NCI-H2107 treated with DMSO at 0.1 percent for 48 hours (cell line): ENCODE measurements around the gene HOXA2.
A peak's percentile ranks its signal among the peaks of the same experiment; 100 is the strongest.

Source experiments
- DNase-seq: peaks from one replicate; lab custom pipeline; 2025; ENCODE audit not compliant: unreplicated experiment; lab: John Stamatoyannopoulos, UW

The HOXA2 gene

GRCh38 chr7:27100694-27101170 lies 1.8 kb downstream of the HOXA2 start:
- no peak for DNase-seq

- no peak for DNase-seq
Measured at GRCh38 chr7:27099453-27100370, 2.8 kb downstream of the HOXA2 start.

DNA sequence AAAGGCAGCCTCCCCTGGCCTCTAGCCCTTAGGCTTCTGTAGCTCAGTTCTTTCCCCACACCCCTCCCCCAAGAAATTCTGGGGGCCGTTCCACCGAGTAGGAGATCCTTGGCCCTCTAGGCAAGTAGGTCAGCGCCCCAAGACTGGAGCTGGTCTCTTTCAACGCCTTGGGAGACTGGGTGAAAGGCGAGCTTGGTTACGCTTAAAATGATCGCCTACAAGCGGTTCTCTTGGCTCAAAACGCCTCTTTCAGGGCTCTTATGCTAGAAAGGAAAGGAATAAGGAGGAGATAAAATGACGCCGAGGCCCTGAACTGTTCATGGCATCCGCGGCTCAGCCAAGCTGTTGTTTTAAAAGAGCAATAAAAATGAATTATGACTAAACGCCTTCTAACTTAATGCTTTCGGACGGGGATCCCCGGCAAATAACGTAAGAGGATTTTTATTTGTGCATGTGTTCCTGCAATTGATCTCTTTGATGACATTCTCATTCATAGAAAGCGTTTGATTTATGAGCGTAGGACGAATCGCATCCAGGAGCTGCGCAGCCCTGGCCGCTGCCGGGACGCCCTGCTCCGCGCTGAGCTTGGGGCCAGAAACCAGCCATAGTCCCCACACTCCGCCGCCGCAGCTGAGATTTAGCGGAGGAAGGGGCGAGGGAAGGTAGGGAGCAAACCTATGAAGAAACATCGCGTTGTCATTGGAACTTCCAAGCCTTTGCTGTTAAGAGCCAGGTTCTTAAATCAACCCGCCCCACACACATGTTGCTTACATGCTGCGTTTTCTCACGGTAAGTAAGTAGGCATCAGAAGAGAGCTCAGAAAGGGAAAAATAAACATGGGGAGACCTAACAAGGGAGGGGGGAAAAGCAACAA lies 3.7 kb downstream of the HOXA2 start:
- DNase-seq: no peak

GRCh38 chr7:27097686-27098577 lies 4.6 kb downstream of the HOXA2 start:
- DNase-seq: no peak

GRCh38 chr7:27096768-27097514 lies 5.5 kb downstream of the HOXA2 start:
- no peak for DNase-seq

DNA sequence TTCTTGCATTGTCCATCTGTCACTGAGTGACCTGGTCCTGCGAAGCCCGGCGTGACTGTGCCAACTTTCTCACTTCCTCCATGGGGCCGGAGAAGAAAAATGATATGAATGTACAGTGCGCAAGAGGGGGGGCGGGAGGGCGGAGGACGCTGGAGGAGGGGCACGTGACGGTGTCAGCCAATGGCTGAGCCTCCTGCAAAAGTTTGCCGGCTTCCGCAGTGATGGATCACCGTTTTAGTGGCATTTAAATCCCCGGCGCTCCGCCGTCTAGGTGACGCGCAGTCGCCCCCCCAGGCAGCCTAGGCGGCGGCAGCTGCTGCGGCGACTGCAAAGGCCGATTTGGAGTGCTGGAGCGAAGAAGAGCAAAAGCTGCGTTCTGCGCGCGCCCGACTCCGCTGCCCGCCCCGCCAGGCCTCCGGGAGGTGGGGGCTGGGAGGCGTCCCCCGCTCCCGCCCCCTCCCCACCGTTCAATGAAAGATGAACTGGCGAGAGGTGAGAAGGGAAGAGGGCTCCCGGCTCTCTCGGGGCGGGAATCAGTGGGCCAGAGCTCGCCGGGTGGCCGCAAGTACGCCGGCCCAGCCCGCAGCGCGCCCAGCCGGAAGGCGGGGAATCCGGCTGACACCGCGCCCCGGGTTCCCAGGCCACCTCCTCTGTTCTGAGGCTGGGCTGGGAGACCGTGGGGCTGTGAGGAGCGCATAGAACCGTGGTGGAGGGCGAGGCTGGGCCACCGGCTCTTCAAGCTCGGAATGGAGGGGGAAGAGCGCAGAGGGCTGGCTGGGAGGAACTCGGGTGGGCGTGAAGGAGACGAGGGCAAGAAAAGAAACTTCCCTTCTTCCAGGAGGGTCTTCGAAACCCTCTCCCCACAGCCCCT lies 6.4 kb downstream of the HOXA2 start, which contains the start of gene HOXA1:
TSS of gene HOXA1 (minus strand) at position 104 of the 871 bp plus-strand sequence. CDS start at position 16, 88 bp downstream.
- DNase-seq: peak; percentile 75

- no peak for DNase-seq
Measured at GRCh38 chr7:27095050-27095896, 7.2 kb downstream of the HOXA2 start.

DNA sequence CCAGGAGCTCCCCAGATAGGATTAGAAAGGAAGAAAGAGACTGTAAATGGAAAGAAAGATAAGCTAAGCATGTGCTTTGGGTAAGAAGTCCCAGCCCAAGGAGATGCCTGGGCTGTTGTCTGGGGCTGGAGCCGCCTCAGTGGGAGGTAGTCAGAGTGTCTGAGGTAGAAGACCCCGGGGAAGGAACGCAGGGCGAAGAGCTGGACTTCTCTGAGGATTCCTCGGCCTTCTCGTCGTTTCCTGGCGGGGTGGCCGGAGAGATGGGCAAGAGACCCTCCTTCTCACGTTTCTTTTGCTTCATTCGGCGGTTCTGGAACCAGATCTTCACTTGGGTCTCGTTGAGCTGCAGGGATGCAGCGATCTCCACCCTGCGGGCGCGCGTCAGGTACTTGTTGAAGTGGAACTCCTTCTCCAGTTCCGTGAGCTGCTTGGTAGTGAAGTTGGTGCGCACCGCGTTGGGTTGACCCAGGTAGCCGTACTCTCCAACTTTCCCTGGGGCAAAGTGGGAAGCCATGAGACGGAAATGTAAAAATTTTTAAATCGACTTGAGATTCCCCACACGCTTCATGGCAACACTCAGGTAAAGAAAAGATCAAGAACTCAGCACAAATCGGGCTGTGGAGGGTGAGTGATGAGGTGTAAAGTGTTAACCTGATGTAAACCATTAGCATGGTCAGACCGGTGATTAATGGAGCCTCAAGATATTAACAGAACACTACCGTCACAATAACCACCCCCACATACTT lies 8.0 kb downstream of the HOXA2 start:
- DNase-seq: no peak

- DNase-seq: no peak
Measured at GRCh38 chr7:27093184-27093895, 9.1 kb downstream of the HOXA2 start.

GRCh38 chr7:27092819-27093110 lies 9.7 kb downstream of the HOXA2 start:
- DNase-seq: no peak

DNA sequence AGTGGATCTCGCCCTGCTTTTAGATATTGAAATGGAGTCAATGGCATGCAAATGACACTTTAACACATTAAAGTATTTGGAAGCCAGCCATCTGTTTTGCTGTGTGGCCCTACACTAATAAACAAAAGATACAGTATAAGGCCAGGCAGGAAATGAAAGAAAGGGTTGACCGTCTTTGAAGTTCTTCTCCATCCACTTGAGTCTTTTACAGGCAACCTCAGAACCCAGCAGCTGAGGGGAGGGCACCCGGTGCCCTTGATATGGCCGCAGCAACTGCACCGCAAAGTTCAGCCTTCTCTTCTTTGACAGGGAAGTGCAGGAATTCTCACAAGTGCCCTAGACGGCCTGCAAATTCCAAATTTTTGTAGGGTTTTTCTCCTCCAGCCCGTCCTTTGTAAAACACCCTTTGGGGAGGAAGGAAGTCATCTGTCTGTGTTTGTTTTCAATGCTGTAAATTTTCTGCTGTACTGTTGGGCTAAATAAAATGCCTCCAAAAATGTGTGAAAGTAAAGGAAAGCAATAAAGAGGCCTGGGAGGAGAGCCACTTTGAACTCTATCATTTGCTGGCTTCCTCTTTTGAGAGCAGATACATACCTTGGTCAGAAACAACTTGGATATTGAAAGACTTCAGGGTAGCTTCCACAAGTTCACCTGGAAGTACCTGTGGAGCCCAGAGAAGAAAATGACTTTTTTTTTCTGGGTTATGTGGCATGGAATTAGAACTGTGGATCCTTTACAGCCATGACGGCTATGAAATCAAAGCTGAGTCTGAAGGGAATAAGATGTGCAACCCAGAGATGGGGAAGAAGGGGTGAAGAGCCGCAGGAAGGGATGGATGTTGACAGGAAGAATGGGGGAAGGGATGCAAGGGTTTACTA lies 10.3 kb downstream of the HOXA2 start:
- DNase-seq: no peak

- peak; percentile 5 for DNase-seq
Measured at GRCh38 chr7:27091105-27091504, 11.4 kb downstream of the HOXA2 start.

DNA sequence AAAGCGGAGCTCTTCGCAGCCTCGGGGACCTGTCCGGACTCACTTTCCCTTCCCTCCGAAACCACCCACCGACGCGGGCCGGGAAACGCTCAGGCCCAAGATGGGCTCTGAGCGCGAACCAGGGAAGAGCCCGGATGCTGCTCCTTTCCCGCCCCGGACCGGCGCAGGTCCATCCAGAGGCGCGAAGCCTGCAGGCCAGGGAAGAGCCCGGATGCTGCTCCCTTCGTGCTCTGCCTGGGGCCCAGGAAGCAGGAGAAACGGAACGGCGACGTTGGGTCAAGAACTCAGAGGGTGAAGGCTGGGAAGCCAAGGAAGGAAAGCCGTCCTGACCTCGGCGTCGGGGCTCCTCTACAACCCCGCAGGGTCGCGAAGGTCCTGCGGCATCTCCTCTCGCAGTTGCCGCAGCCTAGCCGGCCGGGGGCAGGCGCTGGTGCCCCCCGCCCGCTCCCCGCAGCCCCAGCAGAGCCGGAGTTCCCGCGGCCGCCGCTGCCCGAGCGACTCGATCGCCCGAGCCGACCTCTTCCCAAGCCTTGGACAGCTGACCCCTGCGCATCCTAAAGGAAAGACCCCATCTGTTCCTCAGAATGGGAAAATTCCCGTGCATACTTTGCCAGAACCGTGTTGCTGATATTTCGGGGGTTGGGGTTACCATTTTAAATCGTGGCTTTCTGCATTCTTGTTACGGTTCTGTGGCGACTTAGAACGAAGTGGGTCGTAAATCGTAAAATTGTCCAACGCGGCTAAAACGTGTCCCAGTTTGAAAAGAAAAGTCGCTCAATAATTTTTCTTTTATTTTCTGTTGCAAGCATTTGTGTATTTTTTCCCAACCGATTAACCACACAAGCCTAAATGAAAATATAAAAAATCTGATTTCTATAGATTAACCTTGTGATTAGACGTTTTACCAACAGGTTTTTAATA lies 14.2 kb downstream of the HOXA2 start:
- DNase-seq: no peak

- no peak for DNase-seq
Measured at GRCh38 chr7:27083646-27084045, 18.8 kb downstream of the HOXA2 start.

GRCh38 chr7:27082171-27082570 lies 20.3 kb downstream of the HOXA2 start:
- DNase-seq: no peak
